GM23248 (cell line): ENCODE data around the gene SNX5. TPM values are rescaled to one million over a fixed set of nuclear protein-coding genes. Genes with fewer than 3 reads are reported as not detected.

Experiments used
- DNase-seq: peaks from one replicate; pipeline ENCODE4 v3.0.0-alpha.2; 2015
- H2AFZ ChIP-seq: fragments of 200-600 bp; sonication (generic); 2 replicates; pipeline ENCODE4 v1.6.1; 2016; ENCODE audit warnings: antibody characterized with exemption
- H3F3A ChIP-seq: fragments of 200-600 bp; sonication (generic); 2 replicates; pipeline ENCODE4 v1.6.1; 2016; ENCODE audit warnings: mild to moderate bottlenecking, antibody characterized with exemption, mixed run types; ENCODE audit not compliant: insufficient read depth
- H3K27ac ChIP-seq: fragments of 200-600 bp; sonication (generic); 2 replicates; pipeline ENCODE4 v1.5.1; 2016; ENCODE audit warnings: mild to moderate bottlenecking
- H3K27me3 ChIP-seq: fragments of 200-600 bp; sonication (generic); replicated peaks from 2 replicates; pipeline ENCODE4 v1.6.1; 2016; ENCODE audit warnings: mild to moderate bottlenecking; ENCODE audit not compliant: insufficient read depth
- H3K36me3 ChIP-seq: fragments of 200-600 bp; sonication (generic); 2 replicates; pipeline ENCODE4 v1.6.1; 2016; ENCODE audit warnings: low read depth, mild to moderate bottlenecking
- H3K4me1 ChIP-seq: fragments of 200-600 bp; sonication (generic); 2 replicates; pipeline ENCODE4 v1.6.1; 2016; ENCODE audit warnings: mild to moderate bottlenecking; ENCODE audit not compliant: insufficient read depth
- H3K4me2 ChIP-seq: fragments of 200-600 bp; sonication (generic); one replicate; pipeline ENCODE4 v1.6.1; 2016; ENCODE audit warnings: mild to moderate bottlenecking; ENCODE audit not compliant: unreplicated experiment
- H3K4me3 ChIP-seq: fragments of 200-600 bp; sonication (generic); 2 replicates; pipeline ENCODE4 v1.5.1; 2016; ENCODE audit warnings: mild to moderate bottlenecking
- H3K79me2 ChIP-seq: fragments of 200-600 bp; sonication (generic); 2 replicates; pipeline ENCODE4 v1.6.1; 2016; ENCODE audit warnings: mild to moderate bottlenecking; ENCODE audit not compliant: insufficient read depth
- H3K9ac ChIP-seq: fragments of 200-600 bp; sonication (generic); 2 replicates; pipeline ENCODE4 v1.6.1; 2016; ENCODE audit warnings: mild to moderate bottlenecking
- H3K9me2 ChIP-seq: fragments of 200-600 bp; sonication (generic); 2 replicates; pipeline ENCODE4 v1.6.1; 2016; ENCODE audit warnings: mixed run types, mild to moderate bottlenecking, moderate library complexity; ENCODE audit not compliant: insufficient read depth
- H3K9me3 ChIP-seq: fragments of 200-600 bp; sonication (generic); one replicate; pipeline ENCODE4 v1.6.1; 2017; ENCODE audit warnings: low read depth
- H4K20me1 ChIP-seq: fragments of 200-600 bp; sonication (generic); 2 replicates; pipeline ENCODE4 v1.6.0; 2016; ENCODE audit not compliant: insufficient read depth
- EZH2 ChIP-seq: fragments of 200-600 bp; sonication (generic); IDR thresholded peaks from 2 replicates; pipeline ENCODE4 v1.6.1; 2018; ENCODE audit warnings: antibody characterized with exemption, mild to moderate bottlenecking; ENCODE audit not compliant: insufficient read depth, poor library complexity, severe bottlenecking
- EZH2phosphoT487 ChIP-seq: fragments of 200-600 bp; sonication (generic); IDR thresholded peaks from 2 replicates; pipeline ENCODE4 v1.6.1; 2018; ENCODE audit warnings: antibody characterized with exemption, moderate library complexity, mild to moderate bottlenecking, low read depth; ENCODE audit not compliant: insufficient read depth
- WGBS, 2 experiments: methylation state at CpG; one replicate each; pipeline ENCODE4 v1.1.6; 2015 to 2017; ENCODE audit warnings: low lambda C conversion rate in 2 of 2, low coverage in 1 of 2; ENCODE audit errors: missing lambda C conversion rate in 2 of 2; 5-methylcytosine and 5-hydroxymethylcytosine counted together
- in situ Hi-C: fragments of 300-500 bp; cut with MboI; formaldehyde crosslinking; loops from 2 replicates; pipeline ENCODE4 v1.15.0; 2020
- polyA plus RNA-seq: library from polyadenylated mRNA; unstranded; fragments of >200 nt; fragmentation: Nextera tagmentation; extraction: Ambion mirVana; gene quantifications from 2 replicates; pipeline ENCODE4 v1.2.1, GENCODE V29; 2016
- total RNA-seq: library from RNA; depleted of rRNA; stranded (reverse); fragments of >200 nt; shearing (Covaris generic); gene quantifications from 2 replicates; pipeline ENCODE4 v1.2.3, GENCODE V29; 2014

SNX5 gene
- total and polyA plus RNA-seq, 2 experiments from 2014 or later: 65.2 to 70.7 TPM

- 90% methylated on average over 6 of the region's 6 CpGs for WGBS, 2 experiments
- Histone ChIP-seq H3F3A (peaks cover 4% of the 10 kb centered on the region; the same call in 1 of the 2 replicates), H3K9ac (no peak overlapping the region), H3K4me2 (no peak overlapping the region), H3K4me3 (no peak overlapping the region), H2AFZ (no peak overlapping the region), H3K27me3 (no peaks in the 10 kb centered on the region), H3K79me2 (peaks cover 45% of the 10 kb centered on the region), H3K4me1 (peaks cover 19% of the 10 kb centered on the region), H3K9me2 (no peaks in the 10 kb centered on the region), H3K36me3 (0 out of 2 replicates have a peak, but pooled peaks cover 3% of the 10 kb centered on the region), H4K20me1 (no peaks in the 10 kb centered on the region), H3K27ac (no peak overlapping the region), H3K9me3 (no peaks in the 10 kb centered on the region)
- no peak for TF ChIP-seq EZH2phosphoT487
- TF ChIP-seq EZH2: no peak
- DNase-seq: no peak
- in situ Hi-C loops: no loop called here
Observed at GRCh38 chr20:17976305-17976704, 7.7 kb upstream of the SNX5 start.

GRCh38 chr20:17972121-17972520 is 3.5 kb upstream of the SNX5 start:
- peak overlapping the region; percentile 98 for H3K27ac ChIP-seq
- 0 out of 2 replicates have a peak, but pooled peaks cover 3% of the 10 kb centered on the region for H3K36me3 ChIP-seq
- peak overlapping the region; percentile 94 for H3K9ac ChIP-seq
- no peaks in the 10 kb centered on the region for H3K9me3 ChIP-seq
- no peaks in the 10 kb centered on the region for H4K20me1 ChIP-seq
- H3K4me1 ChIP-seq: peaks cover 31% of the 10 kb centered on the region
- H3K79me2 ChIP-seq: peaks cover 76% of the 10 kb centered on the region
- no peak overlapping the region for H2AFZ ChIP-seq
- in situ Hi-C loops: no loop called here
- H3F3A ChIP-seq: peaks cover 31% of the 10 kb centered on the region
- peak overlapping the region; percentile 99 for H3K4me2 ChIP-seq
- no peak for DNase-seq
- peak overlapping the region; percentile 99 for H3K4me3 ChIP-seq
- TF ChIP-seq EZH2phosphoT487 (no peak), EZH2 (no peak)
- H3K27me3 ChIP-seq: no peaks in the 10 kb centered on the region
- WGBS, 2 experiments: 94 to 97% methylated on average over 2 of the region's 2 CpGs
- no peaks in the 10 kb centered on the region for H3K9me2 ChIP-seq

GRCh38 chr20:17971300-17972013 is 2.9 kb upstream of the SNX5 start:
- no peaks in the 10 kb centered on the region for H3K27me3 ChIP-seq
- H3K27ac ChIP-seq: peak overlapping the region; percentile 98
- DNase-seq: peak; percentile 50
- H3K4me1 ChIP-seq: peaks cover 34% of the 10 kb centered on the region
- no peaks in the 10 kb centered on the region for H3K9me3 ChIP-seq
- no peaks in the 10 kb centered on the region for H4K20me1 ChIP-seq
- WGBS, 2 experiments: 64 to 66% methylated on average over 7 of the region's 7 CpGs
- no peaks in the 10 kb centered on the region for H3K9me2 ChIP-seq
- peaks cover 82% of the 10 kb centered on the region for H3K79me2 ChIP-seq
- H3K36me3 ChIP-seq: 0 out of 2 replicates have a peak, but pooled peaks cover 3% of the 10 kb centered on the region
- H3K4me3 ChIP-seq: peak overlapping the region; percentile 99
- in situ Hi-C loops: no loop called here
- peaks cover 38% of the 10 kb centered on the region for H3F3A ChIP-seq
- H3K9ac ChIP-seq: peak overlapping the region; percentile 94
- no peak for TF ChIP-seq EZH2
- TF ChIP-seq EZH2phosphoT487: no peak
- H2AFZ ChIP-seq: peak overlapping the region; percentile 98
- peak overlapping the region; percentile 99 for H3K4me2 ChIP-seq

DNA sequence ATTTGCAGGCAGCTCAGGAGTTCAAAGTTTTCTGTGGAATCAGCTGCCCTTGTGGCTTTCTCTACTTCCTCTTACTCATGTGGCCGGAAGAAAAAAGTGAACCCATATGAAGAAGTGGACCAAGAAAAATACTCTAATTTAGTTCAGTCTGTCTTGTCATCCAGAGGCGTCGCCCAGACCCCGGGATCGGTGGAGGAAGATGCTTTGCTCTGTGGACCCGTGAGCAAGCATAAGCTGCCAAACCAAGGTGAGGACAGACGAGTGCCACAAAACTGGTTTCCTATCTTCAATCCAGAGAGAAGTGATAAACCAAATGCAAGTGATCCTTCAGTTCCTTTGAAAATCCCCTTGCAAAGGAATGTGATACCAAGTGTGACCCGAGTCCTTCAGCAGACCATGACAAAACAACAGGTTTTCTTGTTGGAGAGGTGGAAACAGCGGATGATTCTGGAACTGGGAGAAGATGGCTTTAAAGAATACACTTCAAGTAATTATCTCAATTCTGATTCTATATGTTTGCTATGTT is 1.4 kb upstream of the SNX5 start:
- Histone ChIP-seq H2AFZ (peak overlapping the region; percentile 98), H3F3A (peaks cover 40% of the 10 kb centered on the region), H3K9me3 (no peaks in the 10 kb centered on the region), H3K27me3 (no peaks in the 10 kb centered on the region), H4K20me1 (no peaks in the 10 kb centered on the region), H3K4me1 (peaks cover 47% of the 10 kb centered on the region), H3K27ac (peak overlapping the region; percentile 98), H3K9ac (peak overlapping the region; percentile 94), H3K9me2 (no peaks in the 10 kb centered on the region), H3K4me3 (peak overlapping the region; percentile 99), H3K4me2 (peak overlapping the region; percentile 99), H3K36me3 (no peaks in the 10 kb centered on the region), H3K79me2 (peaks cover 89% of the 10 kb centered on the region)
- DNase-seq: peak; percentile 76
- no peak for TF ChIP-seq EZH2phosphoT487
- no peak for TF ChIP-seq EZH2
- in situ Hi-C loops: no loop called here
- 7 to 10% methylated on average over 9 of the region's 9 CpGs for WGBS, 2 experiments
